ENCODE results near the gene FLNB. TPM values are rescaled to one million over a fixed set of nuclear protein-coding genes. Genes with fewer than 3 reads are reported as not detected.

Gene FLNB
- total and polyA plus RNA-seq, 2 of the 13 experiments (the other 11 are each of a cell fraction or from before 2014, with no cell fraction given), result 106 to 130 TPM

GRCh38 chr3:58205981-58206380 is 197.8 kb downstream of the FLNB start (continued):
- TF ChIP-seq ZFP82 (CRISPR knock-in tag; IDR thresholded peaks at IDR 0.05; ENCODE audit: borderline replicate concordance) (no peak), NONO (IDR thresholded peaks at IDR 0.05) (no peak), NONO (CRISPR knock-in tag; conservative IDR thresholded peaks at IDR 0.05) (no peak), ZNF710 (CRISPR knock-in tag; IDR thresholded peaks at IDR 0.05; ENCODE audit: borderline replicate concordance) (no peak), MLXIP (CRISPR knock-in tag; IDR thresholded peaks at IDR 0.05; ENCODE audit: borderline replicate concordance) (no peak), MAF1 (CRISPR knock-in tag; IDR thresholded peaks at IDR 0.05; ENCODE audit: borderline replicate concordance) (no peak), TOE1 (CRISPR knock-in tag; IDR thresholded peaks at IDR 0.05) (no peak), ZHX2 (IDR thresholded peaks at IDR 0.05; ENCODE audit: low read depth) (no peak), ZHX2 (CRISPR knock-in tag; IDR thresholded peaks at IDR 0.05; ENCODE audit: borderline replicate concordance) (no peak), PAXIP1 (CRISPR knock-in tag; conservative IDR thresholded peaks at IDR 0.05) (peak; percentile 74), CBX2 (IDR thresholded peaks at IDR 0.05; ENCODE audit: low read depth, low read length) (no peak), CBX2 (CRISPR knock-in tag; IDR thresholded peaks at IDR 0.05; ENCODE audit: low read depth) (no peak), FOXO1 (CRISPR knock-in tag; IDR thresholded peaks at IDR 0.05) (peak; percentile 38; the same call in 1 of the 2 replicates)
